Nephron progenitor cell (in vitro differentiated cells): Measurements from ENCODE around the gene MAS1L.

Experiments used
- DNase-seq: peaks from one replicate; pipeline ENCODE4 v3.0.0; 2021
- H3K27ac Mint-ChIP-seq: 2 replicates; pipeline ENCODE4 v1.8.0; 2021; ENCODE audit warnings: mild to moderate bottlenecking, moderate library complexity, mixed read lengths
- H3K27me3 Mint-ChIP-seq: 2 replicates; pipeline ENCODE4 v1.8.0; 2021; ENCODE audit warnings: mild to moderate bottlenecking, low read depth, mixed read lengths; ENCODE audit not compliant: poor library complexity
- H3K36me3 Mint-ChIP-seq: 2 replicates; pipeline ENCODE4 v1.8.0; 2021; ENCODE audit warnings: low read depth, mixed read lengths
- H3K4me1 Mint-ChIP-seq: 2 replicates; pipeline ENCODE4 v1.8.0; 2021; ENCODE audit warnings: mixed read lengths
- H3K4me3 Mint-ChIP-seq: 2 replicates; pipeline ENCODE4 v1.8.0; 2021; ENCODE audit warnings: mild to moderate bottlenecking, moderate library complexity, mixed read lengths
- H3K9me3 Mint-ChIP-seq: 2 replicates; pipeline ENCODE4 v1.8.0; 2021; ENCODE audit warnings: mild to moderate bottlenecking, moderate library complexity, mixed read lengths
- TF ChIP-seq, protein P1 (sequence below): fragments of 200-600 bp; sonication (generic); IDR thresholded peaks from 2 replicates; pipeline ENCODE4 v1.5.0; 2021; ENCODE audit warnings: antibody characterized with exemption

The MAS1L gene

GRCh38 chr6:29483186-29483585, 4.6 kb downstream of the MAS1L start:
- Mint-ChIP-seq H3K9me3 (peaks cover 13% of the 10 kb centered on the region), H3K27me3 (no peaks in the 10 kb centered on the region), H3K27ac (no peak overlapping the region), H3K36me3 (no peaks in the 10 kb centered on the region), H3K4me3 (no peak overlapping the region), H3K4me1 (no peaks in the 10 kb centered on the region)
- no peak for DNase-seq
- TF ChIP-seq, protein P1, sequence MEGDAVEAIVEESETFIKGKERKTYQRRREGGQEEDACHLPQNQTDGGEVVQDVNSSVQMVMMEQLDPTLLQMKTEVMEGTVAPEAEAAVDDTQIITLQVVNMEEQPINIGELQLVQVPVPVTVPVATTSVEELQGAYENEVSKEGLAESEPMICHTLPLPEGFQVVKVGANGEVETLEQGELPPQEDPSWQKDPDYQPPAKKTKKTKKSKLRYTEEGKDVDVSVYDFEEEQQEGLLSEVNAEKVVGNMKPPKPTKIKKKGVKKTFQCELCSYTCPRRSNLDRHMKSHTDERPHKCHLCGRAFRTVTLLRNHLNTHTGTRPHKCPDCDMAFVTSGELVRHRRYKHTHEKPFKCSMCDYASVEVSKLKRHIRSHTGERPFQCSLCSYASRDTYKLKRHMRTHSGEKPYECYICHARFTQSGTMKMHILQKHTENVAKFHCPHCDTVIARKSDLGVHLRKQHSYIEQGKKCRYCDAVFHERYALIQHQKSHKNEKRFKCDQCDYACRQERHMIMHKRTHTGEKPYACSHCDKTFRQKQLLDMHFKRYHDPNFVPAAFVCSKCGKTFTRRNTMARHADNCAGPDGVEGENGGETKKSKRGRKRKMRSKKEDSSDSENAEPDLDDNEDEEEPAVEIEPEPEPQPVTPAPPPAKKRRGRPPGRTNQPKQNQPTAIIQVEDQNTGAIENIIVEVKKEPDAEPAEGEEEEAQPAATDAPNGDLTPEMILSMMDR, result no peak

GRCh38 chr6:29479560-29479959, 8.2 kb downstream of the MAS1L start:
- Mint-ChIP-seq H3K9me3 (peaks cover 13% of the 10 kb centered on the region), H3K27me3 (peaks cover 4% of the 10 kb centered on the region), H3K4me1 (no peaks in the 10 kb centered on the region), H3K36me3 (no peaks in the 10 kb centered on the region), H3K4me3 (no peak overlapping the region), H3K27ac (no peak overlapping the region)
- TF ChIP-seq, protein P1, result no peak
- DNase-seq, result no peak

DNA sequence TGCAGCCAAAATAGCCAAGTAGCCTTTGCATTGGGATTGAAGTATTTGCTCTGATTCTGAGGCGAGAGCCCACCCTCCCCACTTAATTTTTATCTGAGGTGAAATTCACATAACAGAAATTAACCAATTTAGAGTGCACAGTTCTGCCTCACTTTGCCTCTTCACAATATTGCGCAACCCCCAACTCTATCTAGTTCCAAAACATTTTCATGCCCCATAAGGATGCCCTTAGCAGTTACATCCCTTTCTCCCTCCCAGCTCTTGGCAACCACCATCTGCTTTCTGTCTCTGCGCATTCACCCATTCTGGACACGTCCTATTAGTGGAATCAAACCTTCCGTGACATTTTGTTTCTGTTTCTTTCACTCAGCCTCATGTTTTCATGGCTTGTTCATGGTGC, 9.0 kb downstream of the MAS1L start:
- Mint-ChIP-seq H3K4me3 (no peak overlapping the region), H3K36me3 (no peaks in the 10 kb centered on the region), H3K27me3 (peaks cover 4% of the 10 kb centered on the region), H3K4me1 (no peaks in the 10 kb centered on the region), H3K9me3 (peaks cover 13% of the 10 kb centered on the region), H3K27ac (no peak overlapping the region)
- TF ChIP-seq, protein P1, result no peak
- no peak for DNase-seq

GRCh38 chr6:29477923-29478450, 9.8 kb downstream of the MAS1L start:
- Mint-ChIP-seq H3K27ac (no peak overlapping the region), H3K4me3 (no peak overlapping the region), H3K27me3 (peaks cover 8% of the 10 kb centered on the region), H3K9me3 (peaks cover 13% of the 10 kb centered on the region), H3K4me1 (no peaks in the 10 kb centered on the region), H3K36me3 (no peaks in the 10 kb centered on the region)
- TF ChIP-seq, protein P1, result no peak
- no peak for DNase-seq

- no peak overlapping the region for H3K27ac Mint-ChIP-seq
Measured at GRCh38 chr6:29474996-29475395, 12.8 kb downstream of the MAS1L start.

GRCh38 chr6:29466241-29466640, 21.5 kb downstream of the MAS1L start:
- no peak for DNase-seq
- Mint-ChIP-seq H3K27ac (no peak overlapping the region), H3K4me3 (no peak overlapping the region), H3K27me3 (peaks cover 17% of the 10 kb centered on the region), H3K4me1 (no peaks in the 10 kb centered on the region), H3K9me3 (no peaks in the 10 kb centered on the region), H3K36me3 (no peaks in the 10 kb centered on the region)
- TF ChIP-seq, protein P1, result no peak

More at GRCh38 chr6:29474996-29475395, 12.8 kb downstream of the MAS1L start:
- Mint-ChIP-seq H3K4me3 (no peak overlapping the region), H3K9me3 (no peaks in the 10 kb centered on the region), H3K36me3 (no peaks in the 10 kb centered on the region), H3K27me3 (peaks cover 14% of the 10 kb centered on the region), H3K4me1 (no peaks in the 10 kb centered on the region)
- TF ChIP-seq, protein P1, result no peak
- DNase-seq, result no peak
